ENCODE data around the gene CYBA.
"Not testable (repeated sequence)": the region's sequence is repeated elsewhere in the genome, so short reads cannot be mapped to it uniquely, and the experiment has no call there.

Gene CYBA

DNA sequence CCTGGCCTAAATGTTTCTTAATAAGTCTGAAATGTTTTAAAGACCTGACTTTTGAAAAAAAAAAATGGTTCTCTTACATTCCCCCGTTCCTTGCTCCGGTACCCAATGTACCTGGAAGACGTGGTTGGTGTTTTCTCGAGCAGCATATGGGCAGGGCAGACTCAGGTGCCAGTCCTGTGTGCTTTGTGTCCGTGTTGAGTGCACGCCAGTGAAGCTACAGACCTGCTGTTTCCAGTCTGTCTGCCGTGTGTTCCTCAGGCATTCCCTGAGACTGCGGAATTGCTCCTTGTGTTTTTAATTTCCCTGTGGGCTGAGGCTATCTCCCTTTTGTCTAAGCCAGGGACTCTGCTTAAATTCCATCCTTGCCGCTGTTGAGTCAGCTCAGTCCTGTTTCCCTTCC is 24.2 kb downstream of the CYBA start:
- no peak for DNase-seq

DNA sequence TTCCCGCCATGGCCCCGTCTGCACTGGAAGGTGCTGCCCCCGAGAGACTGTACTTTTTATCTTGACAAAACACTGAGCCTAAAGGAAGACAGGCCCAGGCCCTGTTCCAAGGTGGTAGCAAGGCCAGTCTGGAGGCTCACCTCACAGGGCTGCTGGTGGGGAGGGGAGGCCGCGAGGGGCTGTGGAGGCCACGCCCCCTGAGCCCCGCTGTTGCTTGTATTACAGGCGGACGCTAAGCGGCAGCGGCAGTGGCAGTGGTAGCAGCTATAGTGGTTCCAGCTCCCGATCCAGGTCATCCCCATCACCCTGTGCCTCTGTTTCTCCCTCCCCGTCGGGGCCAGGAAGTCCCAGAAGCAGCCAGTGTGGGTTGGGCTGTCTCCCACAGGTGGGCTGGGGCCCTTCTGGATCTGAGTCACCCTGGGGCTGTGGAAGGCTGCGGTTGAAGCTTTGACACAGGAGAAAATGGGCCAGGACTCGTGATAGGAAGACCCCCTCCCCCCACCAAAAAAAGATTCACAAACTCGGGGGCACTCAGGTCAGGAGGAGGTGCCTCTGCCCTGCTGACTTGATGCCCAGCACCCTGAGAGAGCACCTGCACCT is 25.8 kb downstream of the CYBA start:
- DNase-seq: no peak

DNA sequence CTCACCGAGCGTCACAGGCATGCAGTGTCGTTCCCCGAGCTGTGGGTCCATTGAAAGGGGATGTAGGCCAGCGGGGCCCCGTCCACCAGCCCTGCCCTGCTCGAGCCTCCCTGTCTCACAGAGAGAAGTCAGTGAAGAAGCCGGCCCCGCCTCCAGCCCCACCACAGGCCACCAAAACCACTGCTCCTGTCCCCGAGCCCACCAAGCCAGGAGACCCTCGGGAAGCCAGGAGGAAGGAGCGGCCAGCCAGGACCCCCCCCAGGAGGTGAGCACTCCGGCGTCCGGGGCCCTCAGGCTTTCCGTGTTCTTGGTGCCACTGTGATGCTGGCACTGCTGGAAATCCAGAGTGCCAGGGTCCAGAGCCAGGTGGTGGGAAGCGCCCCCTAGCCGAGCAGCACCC is 26.4 kb downstream of the CYBA start:
- no peak for DNase-seq

DNA sequence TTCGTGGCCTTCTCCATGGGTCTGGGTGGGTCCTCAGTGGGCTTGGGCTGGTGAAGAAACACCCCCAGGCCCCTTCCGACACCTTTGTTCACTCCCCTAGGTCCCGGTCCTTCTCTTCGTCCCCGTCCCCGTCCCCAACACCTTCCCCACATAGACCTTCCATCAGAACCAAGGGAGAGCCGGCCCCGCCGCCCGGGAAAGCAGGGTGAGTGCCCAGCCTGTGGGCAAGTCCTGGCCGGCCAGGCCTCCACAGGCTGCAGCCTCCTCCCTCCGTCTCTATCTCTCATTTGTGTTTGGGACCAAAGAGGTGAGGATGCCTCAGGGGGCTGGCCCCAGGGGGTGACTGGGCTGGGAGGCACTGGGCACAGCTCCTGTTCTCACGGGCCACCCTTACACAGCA is 27.0 kb downstream of the CYBA start:
- no peak for DNase-seq

DNA sequence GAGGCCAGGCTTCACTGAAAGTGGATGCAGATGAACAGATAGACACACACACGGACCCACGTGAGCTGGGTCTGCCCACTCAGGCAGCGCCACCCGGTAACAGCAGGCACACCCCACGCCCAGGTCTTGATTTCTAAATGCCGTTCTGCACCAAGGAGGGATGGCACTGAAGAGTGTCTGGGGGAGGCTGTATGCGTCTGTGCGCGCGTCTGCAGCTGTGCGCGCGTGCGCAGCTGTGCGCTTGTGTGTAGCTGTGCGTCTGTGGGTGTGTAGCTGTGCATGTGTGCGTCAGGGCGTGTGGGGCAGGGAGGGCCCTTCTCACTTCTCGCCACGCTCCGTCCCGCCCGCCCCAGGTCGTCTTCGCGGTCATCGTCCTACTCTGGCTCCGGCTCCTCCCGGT is 28.0 kb downstream of the CYBA start:
- no peak for DNase-seq

DNA sequence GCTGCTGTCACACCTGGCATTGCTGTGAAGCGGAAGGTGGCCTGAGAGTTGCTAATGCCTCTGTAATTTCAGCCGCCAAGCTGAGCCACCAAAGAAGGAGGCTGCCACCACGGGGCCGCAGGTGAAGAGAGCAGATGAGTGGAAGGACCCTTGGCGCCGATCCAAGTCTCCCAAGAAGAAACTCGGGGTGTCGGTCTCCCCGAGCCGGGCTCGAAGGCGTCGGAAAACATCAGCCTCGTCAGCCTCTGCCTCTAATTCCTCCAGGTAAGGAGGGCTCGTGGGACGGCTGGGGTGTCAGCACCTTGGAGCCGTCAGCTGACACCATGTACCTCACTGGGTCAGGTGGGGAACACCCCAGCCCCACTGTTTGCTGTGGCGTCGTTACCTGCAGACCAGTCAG is 28.7 kb downstream of the CYBA start:
- no peak for DNase-seq

DNA sequence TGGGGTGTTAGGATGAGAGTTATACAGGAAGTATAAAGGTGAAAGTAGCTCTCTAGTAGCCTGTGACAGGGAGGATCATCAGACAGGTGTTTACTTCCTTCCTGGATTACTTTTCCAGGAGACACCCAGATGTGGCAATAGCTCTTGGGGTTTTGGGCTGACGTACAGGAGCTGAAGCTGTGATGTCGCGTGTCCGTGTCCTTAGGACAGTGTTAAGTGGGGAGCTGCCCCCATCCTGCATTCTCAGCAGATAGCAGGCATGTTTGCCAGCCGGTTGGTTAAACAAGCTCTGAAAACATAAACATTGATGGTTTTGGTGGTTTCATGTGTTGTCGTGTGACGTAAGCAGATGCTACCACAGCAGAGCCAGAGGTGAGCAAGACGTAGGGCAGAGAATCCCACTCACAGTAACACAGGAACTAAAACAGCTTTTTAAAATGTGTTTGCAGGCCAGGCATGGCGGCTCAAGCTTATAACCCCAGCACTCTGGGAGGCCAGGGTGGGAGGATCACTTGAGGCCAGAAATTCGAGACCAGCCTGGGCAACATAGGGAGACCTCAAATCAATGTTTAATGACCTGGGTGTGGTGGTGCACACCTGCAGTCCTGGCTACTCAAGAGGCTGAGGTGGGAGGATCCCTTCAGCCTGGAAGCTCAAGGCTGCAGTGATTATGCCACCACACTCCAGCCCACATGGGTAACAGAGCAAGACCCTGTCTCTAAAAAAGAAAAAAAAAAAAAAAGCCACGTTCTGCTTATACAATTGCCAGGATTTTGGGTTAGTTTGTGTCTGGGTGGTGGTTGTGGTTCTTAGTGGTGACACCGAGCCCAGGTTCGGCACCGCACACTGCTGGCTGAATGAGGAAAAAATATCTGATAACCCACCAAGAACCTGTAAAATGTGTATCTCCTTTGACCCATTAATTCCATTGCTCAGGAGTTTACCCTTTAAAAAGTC is 30.7 kb downstream of the CYBA start:
- no peak for DNase-seq

DNA sequence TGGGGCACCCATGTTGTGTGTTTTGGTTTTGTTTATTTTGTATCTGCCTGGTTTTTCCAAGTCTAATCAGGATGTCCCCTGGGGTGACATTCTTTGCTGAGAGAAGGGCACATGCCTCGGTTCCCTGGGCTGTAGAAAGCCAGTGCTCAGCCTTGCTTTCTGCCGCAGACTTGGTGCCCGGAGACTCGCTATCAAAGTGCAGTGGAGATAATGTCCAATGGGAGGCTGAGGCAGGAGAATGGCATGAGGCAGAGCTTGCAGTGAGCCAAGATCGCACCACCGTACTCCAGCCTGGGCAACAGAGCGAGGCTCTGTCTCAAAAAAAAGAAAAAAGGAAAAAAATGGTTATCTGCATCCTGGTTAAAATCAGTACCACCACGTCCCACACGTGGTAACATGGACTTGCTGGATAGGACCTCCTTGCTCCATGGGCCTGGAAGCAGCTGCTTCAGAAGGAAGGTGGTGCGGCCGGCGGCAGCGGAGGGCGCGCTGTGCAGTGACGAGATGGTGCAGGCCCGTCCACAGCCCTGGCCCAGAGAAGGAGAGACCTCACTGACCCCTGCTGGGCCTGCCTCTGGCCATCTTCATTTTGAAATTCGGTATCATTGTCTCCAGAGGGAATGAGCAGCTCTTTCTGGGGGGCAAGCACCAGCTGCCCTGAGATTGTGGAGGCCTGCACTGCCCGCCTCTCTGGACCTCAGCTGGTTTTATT is 31.7 kb downstream of the CYBA start:
- DNase-seq: no peak

DNA sequence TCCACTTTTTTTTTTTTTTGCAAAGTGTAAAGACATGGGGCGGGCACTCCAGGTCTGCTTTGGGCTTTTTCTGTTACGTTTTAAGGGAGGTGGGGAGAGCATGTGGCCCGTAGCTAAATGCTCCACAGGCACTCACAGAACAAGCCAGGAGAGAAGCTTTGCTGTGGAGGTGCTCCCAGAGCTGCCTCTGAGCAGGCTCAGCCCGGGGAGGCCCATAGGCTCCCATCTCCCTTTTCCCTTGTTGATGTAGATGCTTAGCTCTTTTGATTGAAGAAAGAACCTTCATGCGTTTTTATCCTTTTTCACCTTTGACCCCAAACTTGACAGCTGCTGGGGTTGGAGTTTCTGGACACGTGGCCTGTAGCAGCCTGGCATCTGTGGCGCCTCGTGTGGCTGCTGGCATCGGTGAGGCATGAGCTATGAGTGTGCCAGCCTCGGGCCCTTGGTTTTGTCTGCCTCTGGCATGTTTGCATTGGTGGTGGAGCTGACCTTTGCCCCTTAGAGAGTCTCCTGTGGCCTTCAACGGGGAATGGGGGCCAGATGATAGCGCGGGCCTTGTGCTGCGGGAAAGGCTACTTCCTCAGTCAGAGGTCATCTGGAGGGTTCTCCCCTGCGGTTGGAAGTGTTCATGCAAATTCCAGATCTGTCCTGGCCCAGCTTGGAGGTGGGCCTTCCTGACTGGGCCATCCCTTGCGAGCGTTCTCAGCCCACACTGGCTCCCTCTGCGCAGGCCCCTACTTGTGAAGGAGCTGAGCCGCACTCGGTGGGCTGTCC is 32.5 kb downstream of the CYBA start:
- no peak for DNase-seq

DNA sequence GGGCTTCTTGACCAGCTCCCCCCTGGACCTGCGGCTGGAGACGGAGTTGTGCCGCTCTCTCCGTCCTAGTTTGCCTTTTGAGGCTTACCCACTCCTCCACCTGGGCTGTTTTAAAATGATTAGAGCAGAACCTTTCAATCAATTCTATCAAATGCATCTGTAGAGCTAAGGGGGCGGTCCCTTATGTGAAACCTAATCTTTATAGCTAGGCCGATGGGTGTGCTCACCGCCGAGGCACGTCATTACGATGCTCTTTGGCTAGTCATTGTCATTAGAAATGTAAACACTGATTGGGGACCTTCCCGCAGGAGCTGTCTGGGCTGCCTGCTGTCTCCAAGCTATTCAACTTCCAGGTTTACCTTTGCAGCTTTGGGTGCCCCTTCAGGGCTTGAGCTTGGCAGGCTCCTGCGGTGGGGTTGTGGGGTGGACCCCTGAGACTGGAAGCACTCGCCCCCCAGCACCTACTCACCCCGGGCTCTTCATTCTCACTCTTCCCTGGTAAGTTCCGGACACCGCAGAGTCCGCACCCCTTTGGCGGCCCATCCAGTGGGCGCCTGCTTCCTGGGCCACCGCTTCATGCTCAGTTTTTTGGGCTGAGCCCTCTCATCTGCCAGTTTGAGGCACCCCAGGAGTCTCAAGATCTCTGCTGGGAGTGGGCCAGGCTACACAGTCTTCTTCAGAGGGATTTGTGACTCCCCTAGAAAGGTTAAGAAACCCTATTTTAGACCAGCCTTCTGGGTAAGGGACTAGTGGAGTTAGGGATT is 33.4 kb downstream of the CYBA start:
- DNase-seq: peak; percentile 41

DNA sequence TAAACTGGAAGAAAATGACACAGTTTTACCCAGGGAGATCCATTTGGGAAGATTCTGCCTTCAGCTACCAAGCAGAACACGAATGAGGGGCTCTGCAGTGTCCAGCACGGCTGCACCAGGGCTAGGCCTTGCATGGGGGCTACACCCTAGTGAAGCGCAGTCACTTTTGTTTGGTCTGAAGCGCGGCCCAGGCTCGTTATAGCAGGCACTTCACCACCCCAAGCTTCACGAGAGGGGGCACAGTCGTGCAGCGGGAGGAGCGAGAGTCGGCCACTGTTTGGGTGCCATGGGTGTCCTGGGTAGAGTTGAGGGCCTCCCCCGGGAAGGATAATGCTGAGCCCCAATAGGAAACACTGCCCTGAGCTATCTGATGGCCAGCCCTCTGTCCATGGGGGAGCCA is 34.1 kb downstream of the CYBA start:
- no peak for DNase-seq

DNA sequence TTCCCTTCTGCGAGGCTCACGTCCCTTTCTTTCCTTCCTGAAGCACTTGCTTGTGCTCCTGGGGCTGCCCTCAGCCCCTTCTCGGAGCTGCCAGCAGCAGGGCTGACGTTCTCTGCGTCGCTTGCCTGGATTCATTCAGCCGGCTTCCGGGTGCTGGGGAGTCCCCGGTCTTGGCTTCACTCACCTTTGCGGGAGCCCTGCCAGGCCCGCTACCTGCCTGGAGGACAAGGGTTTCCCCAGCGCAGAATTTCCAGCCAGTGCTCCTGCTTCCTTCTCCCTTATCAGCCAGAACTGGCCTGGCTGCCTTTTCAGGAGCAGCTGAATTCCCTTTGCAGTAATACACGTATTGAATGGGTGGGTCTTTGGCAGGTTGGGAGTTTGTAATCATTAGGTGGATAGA is 34.5 kb downstream of the CYBA start:
- DNase-seq: peak; percentile 21

DNA sequence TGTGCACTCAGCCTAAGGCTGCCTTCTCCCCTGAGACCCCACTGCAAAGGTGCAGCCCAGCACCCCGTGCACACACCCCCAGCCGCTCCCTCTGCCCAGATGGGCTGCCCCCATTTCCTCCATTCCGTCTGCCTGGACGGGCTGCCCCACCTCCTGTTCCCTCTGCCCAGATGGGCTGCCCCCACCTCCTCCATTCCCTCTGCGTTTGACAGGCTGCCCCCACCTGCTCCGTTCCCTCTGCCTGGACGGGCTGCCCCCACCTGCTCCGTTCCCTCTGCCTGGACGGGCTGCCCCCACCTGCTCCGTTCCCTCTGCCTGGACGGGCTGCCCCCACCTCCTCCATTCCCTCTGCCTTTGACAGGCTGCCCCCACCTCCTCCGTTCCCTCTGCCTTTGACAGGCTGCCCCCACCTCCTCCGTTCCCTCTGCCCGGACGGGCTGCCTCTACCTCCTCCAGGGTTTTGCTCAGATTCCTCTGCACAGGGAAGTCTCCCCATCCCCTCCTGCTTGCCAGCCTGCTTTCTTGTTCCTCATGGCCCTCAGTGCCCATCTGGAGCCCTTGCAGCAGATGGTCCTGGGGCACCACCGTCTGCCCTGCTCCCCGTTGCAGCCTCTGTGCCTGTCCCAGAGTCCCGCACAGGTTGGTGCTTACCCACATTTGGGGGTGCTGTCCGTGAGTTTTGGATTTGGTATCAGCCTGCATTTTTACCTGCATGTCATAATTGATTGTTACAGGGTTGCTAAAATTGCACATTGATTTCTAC is 35.9 kb downstream of the CYBA start:
- DNase-seq: no peak

DNA sequence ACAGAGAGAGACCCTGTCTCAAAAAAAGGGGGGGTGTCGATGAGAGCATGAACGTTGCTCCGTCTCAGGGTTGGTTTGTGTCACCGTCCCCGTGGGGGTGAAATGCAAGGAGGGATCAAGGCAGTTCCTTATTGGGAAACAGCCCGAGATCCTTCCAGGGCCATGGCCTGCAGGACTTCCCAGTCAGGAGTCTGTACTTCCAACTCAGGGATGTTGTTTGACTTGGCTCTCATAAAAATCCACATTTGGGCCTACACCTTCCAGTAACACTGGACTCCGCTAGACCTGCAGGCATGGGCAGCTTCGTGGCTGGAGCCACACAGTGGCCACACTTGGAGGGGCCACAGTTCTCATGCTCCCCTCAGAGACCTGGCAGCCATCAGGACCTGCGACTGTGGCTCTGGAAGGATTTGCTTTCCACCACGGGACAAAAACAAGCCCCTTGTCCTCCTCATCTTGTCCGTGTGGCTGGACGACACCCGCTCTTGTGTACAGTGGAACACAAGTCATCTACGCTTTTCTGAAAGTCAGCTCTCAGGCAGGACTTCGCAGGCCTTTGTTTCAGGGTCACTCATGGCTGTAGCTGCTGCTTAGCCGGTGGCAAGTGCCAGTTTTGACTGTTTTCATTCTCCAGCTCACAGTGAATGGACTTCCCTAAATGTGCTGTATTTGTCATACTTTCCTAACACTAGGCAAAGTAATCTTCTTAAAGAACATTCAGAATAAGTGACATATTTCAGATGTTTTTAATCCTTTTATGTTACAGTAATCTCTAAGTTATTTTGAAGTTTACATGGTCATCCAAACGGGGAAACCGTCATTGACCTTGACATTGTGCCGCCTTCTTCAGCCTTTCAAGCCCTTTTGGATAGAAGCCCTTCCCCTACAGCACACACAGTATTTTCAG is 36.7 kb downstream of the CYBA start:
- no peak for DNase-seq

DNA sequence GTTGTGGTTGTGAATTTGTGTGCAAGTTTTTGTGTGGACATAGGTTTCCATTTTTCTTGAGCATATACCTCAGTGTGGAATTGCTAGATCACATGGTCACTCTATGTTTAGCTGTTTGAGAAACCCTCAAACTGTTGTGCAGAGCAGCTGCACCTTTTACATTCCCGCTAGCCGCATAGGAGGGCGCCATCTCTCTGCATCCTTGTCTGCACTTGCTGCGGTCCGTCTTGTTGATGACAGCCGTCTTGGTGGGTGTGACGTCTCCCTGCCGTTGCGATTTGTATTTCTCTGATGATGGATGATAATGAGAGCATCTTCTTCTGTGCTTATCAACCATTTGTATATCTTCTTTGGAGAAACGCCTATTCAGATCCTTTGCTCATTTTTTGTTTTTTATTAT is 37.6 kb downstream of the CYBA start:
- no peak for DNase-seq

DNA sequence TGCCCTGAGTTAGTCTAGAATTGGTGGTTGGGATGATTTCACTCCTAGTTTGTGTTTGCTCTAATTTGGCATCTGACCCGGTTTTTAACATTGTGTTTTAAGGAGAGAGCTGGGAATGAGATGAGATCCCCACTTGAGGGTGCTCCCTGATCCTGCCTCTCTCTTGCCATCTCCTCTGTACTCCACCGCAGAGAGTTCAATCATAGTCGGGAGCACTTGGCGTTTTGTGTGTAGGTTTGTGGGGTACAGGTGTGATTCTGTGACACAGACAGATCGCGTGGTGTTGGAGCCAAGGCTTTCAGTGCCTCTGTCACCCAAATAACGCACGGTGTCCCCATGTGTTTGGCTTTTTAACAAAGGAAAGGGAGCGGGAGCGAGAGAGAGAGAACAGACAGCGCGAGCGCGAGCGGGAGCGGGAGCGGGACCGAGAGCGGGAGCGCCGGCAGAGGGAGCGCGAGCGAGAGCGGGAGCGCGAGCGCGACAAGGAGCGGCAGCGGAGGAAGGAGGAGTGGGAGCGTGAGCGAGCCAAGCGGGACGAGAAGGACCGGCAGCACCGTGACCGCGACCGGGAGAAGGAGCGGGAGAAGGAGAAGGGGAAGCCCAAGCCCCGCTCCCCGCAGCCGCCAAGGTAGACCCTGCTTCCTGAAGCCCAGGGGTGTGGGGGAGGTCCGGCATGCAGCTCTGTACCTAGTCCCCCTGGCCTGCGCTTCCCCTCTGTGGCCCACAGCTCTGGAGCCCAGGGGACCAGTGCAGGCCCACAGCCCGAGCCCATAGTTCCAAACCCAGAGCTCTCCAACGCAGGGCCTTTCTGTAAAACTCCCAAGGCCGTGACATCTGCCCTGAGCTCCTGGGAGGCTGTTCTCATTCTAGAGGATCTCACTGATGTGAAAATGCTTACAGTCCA is 39.7 kb downstream of the CYBA start:
- DNase-seq: no peak

DNA sequence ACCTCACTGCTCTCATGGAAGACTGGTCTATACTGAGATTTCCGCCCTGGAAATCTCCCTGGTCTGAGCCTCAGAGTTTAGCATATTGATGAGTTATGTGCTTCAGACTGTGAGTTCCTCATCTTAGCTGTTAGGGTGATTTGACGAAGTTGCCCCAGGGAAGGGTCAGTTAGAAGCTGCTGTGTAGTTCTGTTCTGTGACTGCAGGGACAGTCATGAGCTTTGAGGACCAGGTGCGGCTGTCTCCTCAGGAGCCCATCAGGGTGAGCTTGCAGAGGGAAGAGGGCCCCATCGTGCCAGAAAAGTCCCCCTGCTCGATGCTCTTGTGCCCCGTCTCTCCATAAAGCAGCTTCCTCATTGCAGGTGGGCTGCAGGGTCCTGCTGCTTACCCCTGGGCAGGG is 40.8 kb downstream of the CYBA start:
- DNase-seq: no peak

DNA sequence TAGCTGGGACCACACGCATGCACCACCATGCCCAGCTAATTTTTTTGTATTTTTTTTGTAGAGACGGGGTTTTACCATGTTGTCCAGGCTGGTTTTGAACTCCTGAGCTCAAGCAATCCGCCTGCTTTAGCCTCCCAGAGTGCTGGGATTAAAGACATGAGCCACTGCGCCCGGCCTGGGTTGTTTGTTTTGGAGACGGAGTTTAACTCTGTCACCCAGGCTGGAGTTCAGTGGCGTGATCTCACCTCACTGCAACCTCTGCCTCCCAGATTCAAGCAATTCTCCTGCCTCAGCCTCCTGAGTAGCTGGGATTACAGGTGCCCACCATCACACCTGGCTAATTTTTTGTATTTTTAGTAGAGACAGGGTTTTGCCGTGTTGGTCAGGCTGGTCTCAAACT is 41.4 kb downstream of the CYBA start:
- DNase-seq: not testable (repeated sequence)

DNA sequence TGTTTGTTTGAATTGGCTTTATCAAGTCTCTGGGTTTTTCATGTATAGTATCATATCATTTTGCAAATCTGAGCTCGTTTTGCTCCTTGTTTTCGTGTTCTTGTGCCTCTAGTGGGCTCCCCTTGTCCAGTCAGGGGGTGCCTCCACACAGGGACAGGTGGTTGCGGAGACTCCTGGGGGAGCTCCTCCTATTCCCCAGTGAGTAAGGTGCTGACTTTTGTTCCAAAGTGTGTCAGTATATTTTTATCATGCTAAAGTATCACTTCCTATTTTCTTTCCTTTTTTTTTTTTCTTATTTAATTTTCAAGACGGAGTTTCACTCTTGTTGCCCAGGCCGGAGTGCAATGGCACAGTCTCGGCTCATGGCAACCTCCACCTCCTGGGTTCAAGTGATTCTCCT is 42.8 kb downstream of the CYBA start:
- no peak for DNase-seq

Data from NCI-H1092 (cell line).